Measurements from ENCODE around the gene CDH2.

Gene CDH2

DNA sequence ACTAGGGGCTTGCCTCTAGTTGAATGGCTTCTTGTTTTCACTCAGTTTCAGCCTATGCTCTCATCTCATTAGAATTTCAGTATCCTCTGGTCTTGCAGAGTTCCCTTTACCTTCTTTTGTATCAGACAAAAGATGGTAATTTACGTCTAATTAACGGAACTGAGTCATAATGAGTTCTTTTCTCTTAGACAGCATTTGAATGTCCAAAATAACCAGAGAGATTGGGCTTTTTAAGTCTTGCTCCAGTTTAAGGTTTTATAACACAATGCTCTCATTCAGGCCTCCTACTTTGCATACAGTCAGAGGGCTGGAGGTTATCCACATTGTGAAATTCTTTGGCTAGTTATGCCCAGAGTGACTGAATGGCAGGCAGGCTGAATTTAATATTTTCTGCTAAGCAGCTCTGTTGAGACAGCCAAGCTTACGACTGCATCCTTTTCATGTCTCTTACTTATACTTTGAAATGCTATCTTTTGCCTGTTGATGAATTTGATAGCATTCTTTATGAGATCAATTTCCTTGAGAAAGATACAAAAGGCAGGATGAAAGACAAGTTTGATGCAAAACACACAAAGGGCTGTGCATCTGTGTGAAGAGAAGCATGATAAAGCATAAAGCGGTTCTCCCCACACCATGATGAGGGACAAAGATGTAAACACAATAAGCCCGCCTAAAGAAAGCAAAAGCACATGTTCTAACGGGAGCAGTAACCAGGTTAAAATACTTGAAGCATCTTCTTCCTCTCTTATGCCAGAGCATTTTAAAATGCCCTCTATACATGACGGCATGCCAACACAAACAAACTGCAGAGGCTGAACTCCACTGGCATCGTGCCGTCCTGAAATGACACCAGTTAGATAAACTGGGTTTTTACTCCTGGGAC, 90.0 kb downstream of the CDH2 start:
- ChIA-PET CTCF (interaction anchor here (0.6 kb wide), 2 partner anchors 15 to 20 kb away, joined by 3 to 6 read pairs; no protein-coding TSS in a partner anchor), POLR2A (ENCODE audit: low non-redundant PET) (no interaction called here)
- no peak for DNase-seq (ENCODE audit: low spot score)
- no peak overlapping the region for H3K27ac ChIP-seq
- TF ChIP-seq CTCF (conservative IDR thresholded peaks at IDR 0.05; ENCODE audit: low read depth), result no peak

DNA sequence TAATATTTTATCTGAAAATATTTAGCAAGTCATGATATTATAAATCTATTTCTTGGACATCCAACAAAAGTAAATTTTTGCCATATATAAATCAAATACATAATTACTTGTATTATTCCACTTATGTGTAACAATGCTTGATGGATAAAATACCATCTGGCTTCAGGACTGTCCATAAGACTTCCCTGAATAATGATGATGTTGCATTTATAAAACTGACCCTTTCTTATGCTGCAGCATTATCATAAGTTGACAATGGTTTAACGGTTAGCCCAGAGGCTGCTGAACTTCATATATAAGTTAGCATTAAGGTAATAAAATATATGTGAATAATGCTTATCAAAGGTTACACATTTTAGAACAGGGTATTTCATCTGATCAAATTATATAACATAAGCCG, 95.4 kb downstream of the CDH2 start:
- ChIA-PET CTCF (no interaction called here), POLR2A (ENCODE audit: low non-redundant PET) (no interaction called here)
- H3K27ac ChIP-seq, result no peak overlapping the region
- no peak for TF ChIP-seq CTCF (conservative IDR thresholded peaks at IDR 0.05; ENCODE audit: low read depth)
- no peak for DNase-seq (ENCODE audit: low spot score)

- no peak overlapping the region for H3K27ac ChIP-seq
- DNase-seq (ENCODE audit: low spot score), result no peak
- no peak for TF ChIP-seq CTCF (conservative IDR thresholded peaks at IDR 0.05; ENCODE audit: low read depth)
- ChIA-PET CTCF (no interaction called here), POLR2A (ENCODE audit: low non-redundant PET) (no interaction called here)
Observed at GRCh38 chr18:28080876-28081300, 96.0 kb downstream of the CDH2 start.

DNA sequence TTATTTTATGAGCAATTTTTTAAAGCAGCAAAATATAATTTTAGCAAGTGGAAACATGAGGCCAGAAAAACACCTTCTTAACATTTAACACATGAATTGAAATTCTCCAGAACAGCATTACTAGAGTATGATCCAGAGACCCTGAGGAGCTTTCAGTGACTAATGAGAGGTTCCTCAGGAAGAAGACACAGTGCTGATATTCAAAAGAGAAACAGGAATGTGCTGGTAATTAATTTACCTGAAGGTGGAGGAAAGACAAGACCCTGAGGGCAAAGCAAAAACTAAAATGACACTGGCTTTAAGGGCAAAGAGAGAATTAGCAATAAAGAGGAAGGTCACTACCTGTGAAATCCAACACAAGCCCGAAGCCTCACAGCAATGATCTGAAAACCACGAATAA, 97.0 kb downstream of the CDH2 start:
- no peak for DNase-seq (ENCODE audit: low spot score)
- no peak overlapping the region for H3K27ac ChIP-seq
- CTCF ChIA-PET, result no interaction called here
- POLR2A ChIA-PET (ENCODE audit: low non-redundant PET), result no interaction called here
- TF ChIP-seq CTCF (conservative IDR thresholded peaks at IDR 0.05; ENCODE audit: low read depth), result no peak

GRCh38 chr18:28078849-28079248, 98.1 kb downstream of the CDH2 start:
- H3K27ac ChIP-seq, result no peak overlapping the region
- no peak for DNase-seq (ENCODE audit: low spot score)
- no peak for TF ChIP-seq CTCF (conservative IDR thresholded peaks at IDR 0.05; ENCODE audit: low read depth)
- POLR2A ChIA-PET (ENCODE audit: low non-redundant PET), result no interaction called here
- CTCF ChIA-PET, result no interaction called here

- ChIA-PET CTCF (no interaction called here), POLR2A (ENCODE audit: low non-redundant PET) (no interaction called here)
- no peak for DNase-seq (ENCODE audit: low spot score)
- no peak overlapping the region for H3K27ac ChIP-seq
- TF ChIP-seq CTCF (conservative IDR thresholded peaks at IDR 0.05; ENCODE audit: low read depth), result no peak
Observed at GRCh38 chr18:28078298-28078697, 98.6 kb downstream of the CDH2 start.
